Upper lobe of left lung (tissue), 6 donors: ENCODE data around the gene DENND1A. TPM values are rescaled to one million over a fixed set of nuclear protein-coding genes. Genes with fewer than 3 reads are reported as not detected.

ENCODE experiments used
- ATAC-seq, 2 donors: fragments of 200-7000 bp; cut with Tn5 transposase; one replicate each; pipeline ENCODE4 v1.9.1; 2022; ENCODE audit warnings: mild to moderate bottlenecking in 2 of 2, moderate library complexity in 2 of 2; ENCODE audit not compliant: low FRiP score in 2 of 2
- DNase-seq, 2 donors: peaks; one replicate each; pipeline ENCODE4 v3.0.0-alpha.2; 2019 to 2020
- H3K27ac ChIP-seq, 4 donors: fragments of 200-600 bp; sonication (generic); one replicate each; pipeline ENCODE4 v1.5.1; 2016 to 2019
- H3K27me3 ChIP-seq, 4 donors: fragments of 200-600 bp; sonication (generic); one replicate each; pipeline ENCODE4 v1.5.1; 2017 to 2019
- H3K36me3 ChIP-seq, 4 donors: fragments of 200-600 bp; sonication (generic); one replicate each; pipeline ENCODE4 v1.5.1; 2016 to 2019
- H3K4me1 ChIP-seq, 4 donors: fragments of 200-600 bp; sonication (generic); one replicate each; pipeline ENCODE4 v1.5.1; 2018 to 2019
- H3K4me3 ChIP-seq, 4 donors: fragments of 200-600 bp; sonication (generic); one replicate each; pipeline ENCODE4 v1.5.1; 2017 to 2019; ENCODE audit warnings: mild to moderate bottlenecking in 2 of 4, moderate library complexity in 1 of 4
- H3K9me3 ChIP-seq, 4 donors: fragments of 200-600 bp; sonication (generic); one replicate each; pipeline ENCODE4 v1.5.1; 2018 to 2019
- EP300 ChIP-seq, 4 donors: sonication (generic); formaldehyde crosslinking; IDR thresholded peaks; one replicate each; pipeline ENCODE4 v1.5.1; 2017; ENCODE audit warnings: antibody characterized with exemption in 4 of 4, control low read depth in 2 of 4
- POLR2A ChIP-seq, 4 donors: fragments of 450-650 bp; IDR thresholded peaks; one replicate each; pipeline ENCODE4 v1.5.1; 2016 to 2017; ENCODE audit warnings: antibody characterized with exemption in 4 of 4, mild to moderate bottlenecking in 2 of 4
- POLR2AphosphoS5 ChIP-seq, 2 donors: sonication (generic); formaldehyde crosslinking; IDR thresholded peaks; one replicate each; pipeline ENCODE4 v1.5.1; 2017; ENCODE audit warnings: antibody characterized with exemption in 2 of 2
- WGBS, 2 donors: methylation state at CpG; one replicate each; pipeline ENCODE4 v1.1.5; 2017 to 2018; 5-methylcytosine and 5-hydroxymethylcytosine counted together
- total RNA-seq, 6 donors: library from RNA; depleted of rRNA in 4 of 6; stranded (reverse); fragments of >200 nt in 4 of 6; gene quantifications; one replicate each; pipeline versions ENCODE4 v1.1.0 to v1.2.1, GENCODE V29; 2016 to 2021
- TF ChIP-seq, protein P1 (sequence below), 6 experiments: fragments of 450-650 bp in 4 of 6; fragments of 200-600 bp in 2 of 6; sonication (generic) in 2 of 6; IDR thresholded peaks; one replicate each; pipeline ENCODE4 v1.5.1; 2016 to 2019; ENCODE audit warnings: antibody characterized with exemption in 6 of 6
- donor health status: DM: no; HTN: no; CAD: no; lungs with moderate emphysema.
- donor health status: DM: no; HTN: yes; CAD: no; lungs with severe emphysema.

DENND1A gene
- total RNA-seq, 6 donors from 2014 or later: 9.8 to 46.1 (median 16.0) TPM

DNA sequence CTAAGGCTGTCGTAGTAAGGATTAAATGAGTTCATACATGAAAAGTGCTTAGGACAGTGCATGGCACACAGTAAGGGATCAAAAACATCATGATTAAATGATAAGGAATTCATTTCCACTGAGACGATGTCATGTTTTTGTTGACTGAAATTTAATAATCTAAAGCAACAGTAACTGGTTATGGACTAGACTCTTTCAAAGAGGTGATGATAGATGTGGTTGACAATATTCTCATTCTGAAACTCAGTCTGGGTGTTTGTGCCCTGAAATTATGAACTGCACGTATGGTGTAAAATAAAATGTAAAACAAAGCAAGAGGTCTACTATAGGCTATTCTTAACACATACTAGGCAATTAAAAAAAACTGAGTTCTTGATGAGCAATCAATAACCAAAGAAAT is 280.0 kb downstream of the DENND1A start:
- WGBS, 2 donors: 87 to 88% methylated on average over 3 of the region's 3 CpGs
- Histone ChIP-seq H3K4me3 (no peak overlapping the region), H3K27me3 (no peaks in the 10 kb centered on the region), H3K9me3 (peaks cover 0 to 3% (median 0%) of the 10 kb centered on the region in 4 donors), H3K4me1 (no peaks in the 10 kb centered on the region), H3K27ac (no peak overlapping the region), H3K36me3 (no peaks in the 10 kb centered on the region)
- ATAC-seq: no peak
- no peak for DNase-seq
- TF ChIP-seq EP300 (IDR thresholded peaks at IDR 0.05) (no peak), POLR2AphosphoS5 (IDR thresholded peaks at IDR 0.05) (no peak), POLR2A (IDR thresholded peaks at IDR 0.05) (no peak)
- TF ChIP-seq, protein P1, sequence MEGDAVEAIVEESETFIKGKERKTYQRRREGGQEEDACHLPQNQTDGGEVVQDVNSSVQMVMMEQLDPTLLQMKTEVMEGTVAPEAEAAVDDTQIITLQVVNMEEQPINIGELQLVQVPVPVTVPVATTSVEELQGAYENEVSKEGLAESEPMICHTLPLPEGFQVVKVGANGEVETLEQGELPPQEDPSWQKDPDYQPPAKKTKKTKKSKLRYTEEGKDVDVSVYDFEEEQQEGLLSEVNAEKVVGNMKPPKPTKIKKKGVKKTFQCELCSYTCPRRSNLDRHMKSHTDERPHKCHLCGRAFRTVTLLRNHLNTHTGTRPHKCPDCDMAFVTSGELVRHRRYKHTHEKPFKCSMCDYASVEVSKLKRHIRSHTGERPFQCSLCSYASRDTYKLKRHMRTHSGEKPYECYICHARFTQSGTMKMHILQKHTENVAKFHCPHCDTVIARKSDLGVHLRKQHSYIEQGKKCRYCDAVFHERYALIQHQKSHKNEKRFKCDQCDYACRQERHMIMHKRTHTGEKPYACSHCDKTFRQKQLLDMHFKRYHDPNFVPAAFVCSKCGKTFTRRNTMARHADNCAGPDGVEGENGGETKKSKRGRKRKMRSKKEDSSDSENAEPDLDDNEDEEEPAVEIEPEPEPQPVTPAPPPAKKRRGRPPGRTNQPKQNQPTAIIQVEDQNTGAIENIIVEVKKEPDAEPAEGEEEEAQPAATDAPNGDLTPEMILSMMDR (IDR thresholded peaks at IDR 0.05): no peak

DNA sequence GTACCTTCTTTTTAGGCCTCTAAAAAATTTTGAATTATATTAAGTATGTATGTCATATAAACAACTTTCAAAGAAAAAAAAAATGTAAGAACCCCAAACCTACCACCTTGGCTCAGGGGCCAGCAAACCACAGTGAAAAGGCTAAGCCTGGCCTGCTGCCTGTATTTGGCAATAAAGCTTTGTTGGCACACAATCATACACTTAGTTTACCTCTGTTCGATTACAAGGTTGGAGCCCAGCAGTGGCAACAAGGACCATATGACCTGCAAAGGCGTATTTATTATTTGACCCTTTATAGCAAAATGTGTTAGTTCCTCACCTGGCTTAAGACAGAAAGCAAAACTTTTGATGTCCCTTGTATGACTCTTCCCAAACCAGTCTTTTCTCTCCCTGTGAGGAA is 282.8 kb downstream of the DENND1A start:
- H3K36me3 ChIP-seq: peaks cover 0 to 4% (median 0%) of the 10 kb centered on the region in 4 donors
- TF ChIP-seq POLR2AphosphoS5 (IDR thresholded peaks at IDR 0.05): no peak
- no peak for TF ChIP-seq EP300 (IDR thresholded peaks at IDR 0.05)
- TF ChIP-seq POLR2A (IDR thresholded peaks at IDR 0.05): no peak
- DNase-seq (no peak), ATAC-seq (no peak)
- H3K27me3 ChIP-seq: no peaks in the 10 kb centered on the region
- WGBS, 2 donors: 84 to 85% methylated on average over 2 of the region's 2 CpGs
- no peak overlapping the region for H3K27ac ChIP-seq
- no peak overlapping the region for H3K4me3 ChIP-seq
- peaks cover 0 to 13% (median 5%) of the 10 kb centered on the region in 4 donors for H3K4me1 ChIP-seq
- peaks cover 0 to 3% (median 0%) of the 10 kb centered on the region in 4 donors for H3K9me3 ChIP-seq

DNA sequence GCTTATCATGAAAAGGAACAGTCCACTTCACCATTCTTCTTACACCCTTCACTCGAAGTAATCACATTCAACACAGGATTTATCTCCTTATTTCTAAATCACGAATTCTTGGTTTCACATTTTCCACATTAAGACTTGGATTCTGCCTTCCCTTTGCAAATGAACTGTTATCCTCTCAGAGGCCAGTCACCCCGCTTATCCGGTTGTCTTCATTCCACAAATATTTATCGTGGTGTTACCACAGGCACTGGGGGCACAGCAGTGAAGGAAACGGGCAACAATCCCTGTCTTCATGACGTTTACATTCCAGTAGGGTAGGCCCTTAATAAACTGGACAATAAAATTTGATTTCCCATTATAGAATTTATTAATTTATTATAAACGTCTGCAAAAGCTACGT is 284.2 kb downstream of the DENND1A start:
- WGBS, 2 donors: 86 to 88% methylated on average over 9 of the region's 9 CpGs
- H3K36me3 ChIP-seq: peaks cover 0 to 4% (median 0%) of the 10 kb centered on the region in 4 donors
- peaks cover 0 to 3% (median 0%) of the 10 kb centered on the region in 4 donors for H3K9me3 ChIP-seq
- H3K27me3 ChIP-seq: no peaks in the 10 kb centered on the region
- no peak for TF ChIP-seq EP300 (IDR thresholded peaks at IDR 0.05)
- no peak for TF ChIP-seq POLR2A (IDR thresholded peaks at IDR 0.05)
- TF ChIP-seq, protein P1 (IDR thresholded peaks at IDR 0.05): no peak
- TF ChIP-seq POLR2AphosphoS5 (IDR thresholded peaks at IDR 0.05): no peak
- DNase-seq (no peak), ATAC-seq (no peak)
- peaks cover 0 to 13% (median 6%) of the 10 kb centered on the region in 4 donors for H3K4me1 ChIP-seq
- H3K27ac ChIP-seq: no peak overlapping the region
- no peak overlapping the region for H3K4me3 ChIP-seq

DNA sequence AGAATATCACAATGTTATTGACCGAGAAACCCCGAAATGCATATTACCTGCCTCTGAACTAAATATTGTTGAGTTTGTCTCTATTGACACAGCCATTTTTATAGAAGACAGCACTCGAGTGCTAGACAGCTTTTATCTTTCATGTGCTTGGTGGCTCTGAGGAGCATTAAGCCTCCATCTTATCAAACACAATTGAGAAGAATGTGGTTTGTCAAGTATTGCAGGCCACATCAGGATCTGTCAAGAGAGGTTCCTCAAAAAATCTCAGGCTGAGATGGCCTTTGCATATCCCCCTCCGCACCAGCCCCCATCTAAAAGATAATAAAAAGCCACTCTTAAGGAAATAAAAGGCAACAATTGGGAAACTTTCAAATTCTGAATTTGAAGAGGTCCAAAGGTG is 284.8 kb downstream of the DENND1A start:
- Histone ChIP-seq H3K27ac (no peak overlapping the region), H3K36me3 (peaks cover 0 to 4% (median 0%) of the 10 kb centered on the region in 4 donors), H3K9me3 (peaks cover 0 to 3% (median 0%) of the 10 kb centered on the region in 4 donors), H3K4me3 (no peak overlapping the region), H3K27me3 (no peaks in the 10 kb centered on the region), H3K4me1 (peaks cover 0 to 13% (median 6%) of the 10 kb centered on the region in 4 donors)
- WGBS, 2 donors: 92 to 98% methylated on average over 4 of the region's 4 CpGs
- no peak for ATAC-seq
- no peak for TF ChIP-seq POLR2A (IDR thresholded peaks at IDR 0.05)
- TF ChIP-seq, protein P1 (IDR thresholded peaks at IDR 0.05): no peak
- TF ChIP-seq EP300 (IDR thresholded peaks at IDR 0.05): no peak
- TF ChIP-seq POLR2AphosphoS5 (IDR thresholded peaks at IDR 0.05): no peak
- no peak for DNase-seq

DNA sequence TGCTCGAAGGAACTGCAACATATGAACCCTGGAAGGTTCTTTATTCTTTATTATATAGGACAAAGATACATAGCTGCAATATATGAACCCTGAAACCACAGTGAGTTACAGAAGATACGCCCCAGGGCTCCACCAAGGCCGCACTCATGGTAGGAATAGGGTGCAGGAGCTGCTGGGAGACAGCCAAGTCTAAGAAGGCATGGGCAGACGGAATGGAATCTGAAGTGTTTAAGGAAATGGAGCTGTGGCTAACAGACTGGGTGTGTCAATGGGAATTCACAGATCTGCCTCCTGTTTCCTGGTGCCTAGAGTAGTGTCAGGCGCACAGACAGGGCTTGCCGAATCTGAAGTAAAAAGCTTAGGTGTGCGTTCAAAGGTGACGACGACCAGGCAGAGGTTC is 286.4 kb downstream of the DENND1A start:
- peaks cover 0 to 3% (median 0%) of the 10 kb centered on the region in 4 donors for H3K9me3 ChIP-seq
- TF ChIP-seq EP300 (IDR thresholded peaks at IDR 0.05) (peak in 1 of 4 donors; percentile 8), POLR2AphosphoS5 (IDR thresholded peaks at IDR 0.05) (no peak), POLR2A (IDR thresholded peaks at IDR 0.05) (no peak)
- TF ChIP-seq, protein P1 (IDR thresholded peaks at IDR 0.05): no peak
- DNase-seq (peak in 1 of 2 donors; percentile 80), ATAC-seq (peak; percentile 36 to 81)
- WGBS, 2 donors: 65 to 77% methylated on average over 9 of the region's 9 CpGs
- H3K27ac ChIP-seq: no peak overlapping the region
- peaks cover 0 to 4% (median 0%) of the 10 kb centered on the region in 4 donors for H3K36me3 ChIP-seq
- H3K4me1 ChIP-seq: peaks cover under 1 to 14% (median 7%) of the 10 kb centered on the region in 4 donors
- H3K27me3 ChIP-seq: no peaks in the 10 kb centered on the region
- no peak overlapping the region for H3K4me3 ChIP-seq
